IMR-90 (cell line): ENCODE measurements around the gene ZSCAN4. TPM values are rescaled to one million over a fixed set of nuclear protein-coding genes. Genes with fewer than 3 reads are reported as not detected.
A peak's percentile ranks its signal among the peaks of the same experiment; 100 is the strongest.

Experiments used
- ATAC-seq: fragments of 200-7000 bp; cut with Tn5 transposase; 2 replicates; pipeline ENCODE4 v1.9.1; 2020; ENCODE audit warnings: low read depth, mild to moderate bottlenecking, moderate library complexity
- BruUV-seq: library from RNA; stranded (reverse); fragments of 400-500 nt; replicated peaks from 2 replicates; lab custom pipeline; 2021; lab: Mats Ljungman, UMichigan
- CTCF ChIA-PET: fragments of 300-600 bp; formaldehyde crosslinking; extraction: SDS; loops from one replicate; lab custom pipeline; 2021; ENCODE audit warnings: antibody characterized with exemption; lab: Yijun Ruan, JAX
- POLR2A ChIA-PET: fragments of 300-600 bp; sonication (Branson Sonifier 250); formaldehyde crosslinking; loops from one replicate; lab custom pipeline; 2022; ENCODE audit warnings: antibody characterized with exemption; ENCODE audit not compliant: unreplicated experiment; lab: Charles Lee
- DNase-seq: peaks from one replicate; pipeline ENCODE4 v3.0.0; 2013
- H2AFZ ChIP-seq: replicated peaks from 2 replicates; pipeline ENCODE3; 2013; ENCODE audit warnings: low read length, mild to moderate bottlenecking; ENCODE audit not compliant: poor library complexity
- H2AK5ac ChIP-seq: 2 replicates; pipeline ENCODE4 v1.6.1; 2013; ENCODE audit warnings: low read depth, low read length, inconsistent platforms
- H2AK9ac ChIP-seq: replicated peaks from 2 replicates; pipeline ENCODE3; 2013; ENCODE audit warnings: mild to moderate bottlenecking, low read depth, low read length, moderate library complexity; ENCODE audit not compliant: poor library complexity
- H2BK120ac ChIP-seq: 2 replicates; pipeline ENCODE4 v1.6.1; 2013; ENCODE audit warnings: low read depth, low read length, inconsistent platforms
- H2BK15ac ChIP-seq: 3 replicates; pipeline ENCODE4 v1.6.1; 2013; ENCODE audit warnings: low read depth, low read length, inconsistent platforms
- H2BK20ac ChIP-seq: 2 replicates; pipeline ENCODE4 v1.6.1; 2013; ENCODE audit warnings: low read depth, mild to moderate bottlenecking, inconsistent platforms, low read length, moderate library complexity
- H2BK5ac ChIP-seq: 2 replicates; pipeline ENCODE4 v1.6.1; 2013; ENCODE audit warnings: mild to moderate bottlenecking, low read depth, low read length, inconsistent platforms; ENCODE audit not compliant: poor library complexity, severe bottlenecking
- H3K14ac ChIP-seq: replicated peaks from 2 replicates; pipeline ENCODE4 v1.6.1; 2013; ENCODE audit warnings: low read depth, low read length, inconsistent platforms
- H3K18ac ChIP-seq: 2 replicates; pipeline ENCODE4 v1.6.1; 2013; ENCODE audit warnings: low read depth, low read length, control low read depth
- H3K23ac ChIP-seq: 2 replicates; pipeline ENCODE4 v1.6.1; 2013; ENCODE audit warnings: low read depth, low read length, inconsistent platforms
- H3K27ac ChIP-seq: 2 replicates; pipeline ENCODE4 v1.5.1; 2013; ENCODE audit warnings: mild to moderate bottlenecking, control low read depth, low read length; ENCODE audit not compliant: insufficient read depth
- H3K27me3 ChIP-seq: 2 replicates; pipeline ENCODE4 v1.6.1; 2013; ENCODE audit warnings: low read length; ENCODE audit not compliant: control insufficient read depth, insufficient read depth
- H3K36me3 ChIP-seq: 2 replicates; pipeline ENCODE4 v1.6.1; 2013; ENCODE audit warnings: low read length, mixed read lengths; ENCODE audit not compliant: control insufficient read depth, insufficient read depth
- H3K4ac ChIP-seq: 2 replicates; pipeline ENCODE4 v1.6.1; 2013; ENCODE audit warnings: low read depth, low read length, inconsistent platforms
- H3K4me1 ChIP-seq: 2 replicates; pipeline ENCODE4 v1.6.1; 2013; ENCODE audit warnings: low read length, mixed read lengths; ENCODE audit not compliant: control insufficient read depth, insufficient read depth
- H3K4me2 ChIP-seq: 2 replicates; pipeline ENCODE4 v1.6.1; 2013; ENCODE audit warnings: low read depth, mild to moderate bottlenecking, control low read depth, low read length, moderate library complexity
- H3K4me3 ChIP-seq: 2 replicates; pipeline ENCODE4 v1.5.1; 2013; ENCODE audit warnings: low read depth, mild to moderate bottlenecking, control low read depth, low read length, moderate library complexity; ENCODE audit not compliant: insufficient read depth
- H3K56ac ChIP-seq: 2 replicates; pipeline ENCODE4 v1.6.1; 2013; ENCODE audit warnings: low read length, inconsistent platforms; ENCODE audit not compliant: insufficient read depth; ENCODE audit errors: extremely low read depth
- H3K79me1 ChIP-seq, 2 experiments: 2 replicates each; pipeline ENCODE4 v1.6.1; 2013; ENCODE audit warnings: low read length in 2 of 2, inconsistent platforms in 1 of 2, low read depth in 1 of 2
- H3K9ac ChIP-seq: 2 replicates; pipeline ENCODE4 v1.6.1; 2013; ENCODE audit warnings: low read depth, low read length, control low read depth
- H3K9me1 ChIP-seq: 2 replicates; pipeline ENCODE4 v1.6.1; 2013; ENCODE audit warnings: low read length, inconsistent platforms; ENCODE audit not compliant: insufficient read depth
- H3K9me3 ChIP-seq: 2 replicates; pipeline ENCODE4 v1.6.1; 2013; ENCODE audit warnings: low read length; ENCODE audit not compliant: control insufficient read depth, insufficient read depth
- H4K20me1 ChIP-seq: 2 replicates; pipeline ENCODE4 v1.6.1; 2013; ENCODE audit warnings: low read length, inconsistent platforms; ENCODE audit not compliant: insufficient read depth
- H4K5ac ChIP-seq: 2 replicates; pipeline ENCODE4 v1.6.1; 2013; ENCODE audit warnings: mild to moderate bottlenecking, low read depth, low read length, control low read depth
- H4K8ac ChIP-seq, 2 experiments: 2 replicates each; pipeline ENCODE4 v1.6.1; 2013; ENCODE audit warnings: low read depth in 2 of 2, low read length in 2 of 2, control low read depth in 1 of 2, inconsistent platforms in 1 of 2
- H4K91ac ChIP-seq: 2 replicates; pipeline ENCODE4 v1.6.1; 2013; ENCODE audit warnings: low read depth, low read length, inconsistent platforms; ENCODE audit not compliant: insufficient read depth
- CEBPB ChIP-seq: IDR thresholded peaks from 2 replicates; pipeline ENCODE4 v1.6.1; 2012; ENCODE audit warnings: low read depth, low read length, improper control_type of control experiment
- FOS ChIP-seq: fragments of 150-350 bp; IDR thresholded peaks from 2 replicates; pipeline ENCODE4 v1.6.1; 2016; ENCODE audit warnings: low read depth, low read length
- MAZ ChIP-seq: IDR thresholded peaks from 2 replicates; pipeline ENCODE4 v1.6.1; 2012; ENCODE audit warnings: low read depth, mild to moderate bottlenecking, low read length, improper control_type of control experiment, moderate library complexity, borderline replicate concordance
- MXI1 ChIP-seq: IDR thresholded peaks from 2 replicates; pipeline ENCODE4 v1.6.1; 2012; ENCODE audit warnings: low read depth, mild to moderate bottlenecking, low read length, moderate library complexity, borderline replicate concordance
- POLR2A ChIP-seq: IDR thresholded peaks from 2 replicates; pipeline ENCODE4 v1.6.1; 2012; ENCODE audit warnings: mild to moderate bottlenecking, low read depth, low read length
- RAD21 ChIP-seq: IDR thresholded peaks from 2 replicates; pipeline ENCODE4 v1.6.1; 2012; ENCODE audit warnings: low read length, improper control_type of control experiment
- RCOR1 ChIP-seq: IDR thresholded peaks from 2 replicates; pipeline ENCODE4 v1.6.1; 2012; ENCODE audit warnings: mild to moderate bottlenecking, low read length, improper control_type of control experiment; ENCODE audit not compliant: insufficient replicate concordance
- WGBS, 2 experiments: methylation state at CpG; one replicate each; pipeline versions ENCODE4 v1.1.5 to v1.1.7; 2013; ENCODE audit warnings: missing lambda C conversion rate in 2 of 2; ENCODE audit not compliant: insufficient read length in 1 of 2; ENCODE audit errors: extremely low coverage in 2 of 2; 5-methylcytosine and 5-hydroxymethylcytosine counted together
- dilution Hi-C: fragments of 300-500 bp; cut with HindIII; formaldehyde crosslinking; loops from one replicate; pipeline ENCODE4 v1.14.3; 2018; ENCODE audit warnings: low sequenced_read_pairs; ENCODE audit not compliant: unreplicated experiment
- in situ Hi-C: fragments of 300-500 bp; cut with MboI; formaldehyde crosslinking; loops from 3 replicates; pipeline ENCODE4 v1.14.3; 2019; ENCODE audit warnings: low sequenced_read_pairs, inconsistent platforms, mixed read lengths
- intact Hi-C: fragments of 100-400 bp; cut with micrococcal nuclease; formaldehyde crosslinking; loops from 2 replicates; pipeline ENCODE4 v1.10.0; 2022
- polyA plus RNA-seq, 3 experiments: library from polyadenylated mRNA; depleted of rRNA; stranded (reverse); fragments of >200 nt; gene quantifications; 2 replicates each; pipeline ENCODE4 v1.2.3, GENCODE V29; 2012; ENCODE audit warnings: low replicate concordance in 1 of 3
- total RNA-seq: library from RNA; depleted of rRNA; stranded (reverse); fragments of >200 nt; gene quantifications from 2 replicates; pipeline ENCODE4 v1.2.3, GENCODE V29; 2012

ZSCAN4 gene
- total and polyA plus RNA-seq, 2 of the 4 experiments (the other 2 are of a cell fraction): not detected

- TF ChIP-seq RAD21: no peak
- TF ChIP-seq FOS: no peak
- no peak for TF ChIP-seq CEBPB
Observed at GRCh38 chr19:57668635-57669034, at the start of gene ZSCAN4 (continued).

- in situ Hi-C loops (no loop called here), intact Hi-C loops (no loop called here), dilution Hi-C loops (no loop called here)
- 100% methylated on average over 1 of the region's 10 CpGs; no CpG with 5 or more reads in 1 of the 2 experiments for WGBS, 2 experiments
- ChIA-PET CTCF (no interaction called here), POLR2A (no interaction called here)
- H3K18ac ChIP-seq: no peak overlapping the region
- H2AK5ac ChIP-seq: no peak overlapping the region
- no peaks in the 10 kb centered on the region for H3K4me1 ChIP-seq
- TF ChIP-seq MXI1 (no peak), RCOR1 (peak; percentile 11), POLR2A (no peak), MAZ (no peak)
- ATAC-seq: no peak
- no peak overlapping the region for H3K9ac ChIP-seq
- DNase-seq: peak; percentile 15
- no peak overlapping the region for H3K56ac ChIP-seq
- no peak overlapping the region for H3K27ac ChIP-seq
- no peak overlapping the region for H3K4me2 ChIP-seq
- H3K14ac ChIP-seq: no peak overlapping the region
- no peak overlapping the region for H2BK5ac ChIP-seq
- no peak overlapping the region for H2AFZ ChIP-seq
- H3K9me3 ChIP-seq: peaks cover 86% of the 10 kb centered on the region
- H3K9me1 ChIP-seq: no peaks in the 10 kb centered on the region
- peaks cover 77% of the 10 kb centered on the region for H3K36me3 ChIP-seq
- peaks cover 48 to 62% of the 10 kb centered on the region in 2 experiments for H3K79me1 ChIP-seq
- H4K8ac ChIP-seq: no peak overlapping the region
- no peak overlapping the region for H2BK15ac ChIP-seq
- H4K20me1 ChIP-seq: no peaks in the 10 kb centered on the region
- no peaks in the 10 kb centered on the region for H3K27me3 ChIP-seq
- H3K4me3 ChIP-seq: no peak overlapping the region
- H4K5ac ChIP-seq: no peak overlapping the region
- no peak overlapping the region for H2AK9ac ChIP-seq
- no TSS peak for BruUV-seq
- no peak overlapping the region for H3K4ac ChIP-seq
- no peak overlapping the region for H3K23ac ChIP-seq
- no peak overlapping the region for H2BK120ac ChIP-seq
- no peak overlapping the region for H2BK20ac ChIP-seq
- H4K91ac ChIP-seq: no peak overlapping the region
Observed at GRCh38 chr19:57620673-57621348, 47.9 kb upstream of the ZSCAN4 start.
